ENCODE data around the gene PAN3.

The PAN3 gene

DNA sequence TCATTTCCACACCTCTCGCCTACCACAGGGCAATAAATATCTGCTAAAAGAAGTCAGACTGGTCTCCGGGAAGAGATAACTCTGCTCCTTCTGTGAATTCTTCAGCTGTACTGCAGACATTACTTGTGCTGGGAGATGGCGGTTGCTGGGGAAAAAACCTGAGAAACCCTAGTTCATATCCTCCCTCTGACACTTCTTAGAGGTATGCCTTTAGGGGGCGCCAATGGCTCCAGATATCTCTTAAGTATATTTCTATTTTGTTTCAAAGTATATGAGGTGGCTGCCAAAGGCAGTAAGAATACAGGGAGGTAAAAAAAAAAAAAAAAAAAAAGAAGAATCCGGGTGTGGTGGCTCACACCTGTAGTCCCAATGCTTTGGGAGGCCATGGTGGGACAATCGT is 175.2 kb downstream of the PAN3 start:
- no peak for DNase-seq

DNA sequence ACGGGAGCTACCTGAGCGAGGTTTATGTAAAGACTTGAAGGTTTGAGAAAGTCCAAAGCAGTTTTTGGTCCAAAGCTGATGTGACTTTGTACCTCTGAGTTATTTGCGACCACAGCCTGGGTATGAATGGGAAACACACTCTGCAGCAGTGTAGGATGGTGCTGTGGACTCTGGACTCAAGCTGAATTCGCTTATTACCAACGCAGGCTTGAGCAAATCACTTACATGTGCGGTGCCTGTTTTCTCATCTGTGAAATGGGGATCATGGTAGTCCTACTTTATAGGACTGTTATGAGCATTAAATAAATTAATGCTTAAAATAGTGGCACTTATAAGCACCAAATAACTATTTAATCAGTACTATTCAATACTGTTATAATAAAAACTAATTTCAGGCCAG is 176.5 kb downstream of the PAN3 start:
- no peak for DNase-seq

DNA sequence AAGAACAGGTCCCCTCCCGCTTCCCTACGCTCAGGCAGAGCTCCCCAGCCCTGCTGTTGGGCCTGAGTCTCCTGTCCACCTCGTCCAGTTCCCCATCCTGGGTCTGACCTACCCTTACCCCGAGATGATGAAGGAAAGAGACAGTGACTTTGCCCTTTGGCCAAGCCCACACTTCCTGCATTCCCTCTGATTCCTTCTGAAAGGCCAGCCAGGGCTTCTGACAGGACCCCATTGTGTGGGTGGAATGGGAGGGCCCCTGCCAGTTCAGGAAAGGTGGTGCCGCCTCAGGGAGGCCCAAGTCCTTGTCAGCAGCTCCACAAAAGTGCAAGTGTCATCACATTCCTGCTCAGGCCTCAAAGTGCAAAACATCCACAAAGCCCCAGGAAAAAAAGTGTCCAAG is 177.8 kb downstream of the PAN3 start:
- no peak for DNase-seq

DNA sequence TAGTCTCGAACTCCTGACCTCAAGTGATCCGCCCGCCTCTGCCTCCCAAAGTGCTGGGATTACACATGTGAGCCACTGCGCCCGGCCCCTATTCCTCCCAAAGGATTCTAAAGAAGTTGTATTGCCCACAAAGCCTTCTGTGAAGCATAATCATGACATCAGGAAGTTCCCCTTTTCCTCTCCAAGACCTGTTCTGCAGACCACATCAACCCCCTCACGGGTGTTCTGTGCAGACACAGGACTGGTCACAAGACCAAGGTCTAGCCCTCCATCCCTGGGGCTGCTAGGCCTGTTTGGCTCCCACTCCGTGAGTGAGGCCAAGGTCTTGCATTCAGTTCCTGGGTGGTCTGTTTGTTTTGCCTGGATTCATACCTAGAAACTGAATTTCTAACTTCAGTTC is 178.5 kb downstream of the PAN3 start:
- no peak for DNase-seq

DNA sequence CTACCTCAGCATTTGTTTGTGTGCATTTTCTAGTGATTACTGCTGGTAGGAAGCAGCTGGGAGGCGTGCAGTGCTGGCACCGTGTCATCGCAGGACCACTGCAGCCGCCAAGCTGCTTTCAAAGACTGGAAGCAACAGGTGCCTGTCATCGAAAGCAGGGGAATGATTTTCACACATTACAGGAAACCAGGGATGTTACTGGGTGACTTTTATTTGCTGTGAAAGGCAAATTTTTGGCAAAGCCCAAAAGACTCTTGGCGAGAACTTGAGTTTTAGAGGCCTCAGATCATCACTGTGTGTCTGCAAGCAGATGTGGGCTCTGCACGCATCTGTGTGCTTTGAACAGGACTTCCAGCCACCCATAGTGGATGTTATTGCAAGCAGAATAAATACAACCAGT is 180.2 kb downstream of the PAN3 start:
- DNase-seq: no peak

DNA sequence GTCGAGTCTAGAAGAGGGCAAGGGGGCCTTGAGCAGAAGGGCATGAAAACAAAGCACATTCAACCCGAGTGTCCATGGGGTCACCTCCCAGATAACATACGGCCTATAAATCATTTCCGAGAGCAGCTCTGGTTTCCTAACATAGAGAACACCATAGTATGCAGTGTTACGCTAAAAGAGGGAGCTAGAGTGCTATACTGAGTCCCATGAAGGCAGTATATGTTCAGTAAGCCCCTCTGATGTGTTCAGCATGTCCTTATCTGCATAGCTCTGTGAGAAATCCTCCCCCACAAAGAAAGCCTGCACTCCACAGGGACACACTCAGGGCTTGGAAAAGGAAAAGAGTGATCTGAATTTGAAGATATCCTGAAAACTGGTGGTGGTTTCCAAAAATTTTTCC is 181.2 kb downstream of the PAN3 start:
- no peak for DNase-seq

DNA sequence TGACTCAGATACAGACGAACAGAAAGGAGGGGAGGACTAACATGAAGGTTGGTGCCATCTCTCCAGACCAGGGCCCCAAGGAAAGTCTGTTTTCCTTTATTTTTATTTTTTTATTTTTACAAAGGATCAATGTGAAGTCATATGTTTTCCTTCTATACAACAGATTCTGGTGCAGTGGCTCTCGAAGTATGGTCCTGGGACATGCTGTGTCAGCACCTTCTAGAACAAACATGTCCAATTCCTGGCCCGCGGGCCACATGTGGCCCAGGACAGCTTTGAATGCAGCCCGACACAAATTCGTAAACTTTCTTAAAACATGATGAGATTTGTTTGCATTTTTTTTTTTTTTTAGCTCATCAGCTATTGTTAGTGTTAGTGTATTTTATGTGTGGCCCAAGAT is 181.9 kb downstream of the PAN3 start:
- no peak for DNase-seq

DNA sequence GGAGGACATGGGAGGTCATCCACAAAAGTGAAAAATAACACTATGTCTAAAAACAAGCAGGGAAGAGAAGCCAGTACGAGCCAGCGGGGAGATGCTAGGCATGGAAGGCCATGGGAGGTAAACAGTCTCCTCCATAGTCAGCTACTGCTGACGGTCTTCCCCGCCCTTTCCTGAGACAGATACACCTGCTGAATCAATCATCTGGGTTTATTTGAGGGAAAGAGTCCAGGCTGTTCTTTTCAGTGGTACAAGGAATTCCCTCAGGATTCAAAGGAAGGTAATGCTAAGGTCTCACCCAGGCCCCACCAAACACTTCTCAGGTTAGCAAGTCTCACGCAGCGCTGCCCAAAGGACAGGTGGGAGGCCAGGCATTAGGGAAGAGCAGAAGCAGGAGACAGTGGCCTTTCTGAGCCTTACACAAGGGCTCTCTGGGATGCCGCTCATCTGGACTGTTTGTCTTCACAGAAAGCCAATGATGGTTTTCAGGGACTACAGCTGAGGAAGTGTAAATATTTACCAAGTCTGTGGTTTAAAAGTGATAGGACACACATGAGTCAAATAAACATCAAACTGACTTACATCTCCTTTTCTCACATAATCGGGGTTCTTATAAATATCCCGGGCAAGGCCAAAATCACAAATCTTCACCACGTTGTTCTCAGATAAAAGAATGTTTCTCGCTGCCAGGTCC is 182.7 kb downstream of the PAN3 start:
- no peak for DNase-seq

DNA sequence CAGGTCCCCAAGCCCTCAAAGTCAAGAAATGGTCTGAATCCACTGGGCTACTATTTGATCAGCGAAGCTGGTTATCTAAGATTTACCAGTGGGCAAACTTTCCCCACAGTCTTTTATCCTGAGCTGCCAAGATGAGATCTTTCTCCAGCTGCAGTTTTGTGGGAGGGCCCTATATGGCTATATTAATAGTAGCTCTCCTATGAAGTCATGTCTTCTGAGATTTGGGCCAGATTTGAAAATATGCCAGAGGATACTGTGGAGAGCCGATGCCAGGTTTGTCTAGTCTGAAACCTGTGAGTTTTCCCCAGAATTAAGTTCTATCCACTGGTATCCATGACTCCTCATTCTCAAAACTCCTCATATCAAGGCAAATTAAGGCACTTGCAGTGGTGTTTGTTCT is 183.4 kb downstream of the PAN3 start:
- no peak for DNase-seq

DNA sequence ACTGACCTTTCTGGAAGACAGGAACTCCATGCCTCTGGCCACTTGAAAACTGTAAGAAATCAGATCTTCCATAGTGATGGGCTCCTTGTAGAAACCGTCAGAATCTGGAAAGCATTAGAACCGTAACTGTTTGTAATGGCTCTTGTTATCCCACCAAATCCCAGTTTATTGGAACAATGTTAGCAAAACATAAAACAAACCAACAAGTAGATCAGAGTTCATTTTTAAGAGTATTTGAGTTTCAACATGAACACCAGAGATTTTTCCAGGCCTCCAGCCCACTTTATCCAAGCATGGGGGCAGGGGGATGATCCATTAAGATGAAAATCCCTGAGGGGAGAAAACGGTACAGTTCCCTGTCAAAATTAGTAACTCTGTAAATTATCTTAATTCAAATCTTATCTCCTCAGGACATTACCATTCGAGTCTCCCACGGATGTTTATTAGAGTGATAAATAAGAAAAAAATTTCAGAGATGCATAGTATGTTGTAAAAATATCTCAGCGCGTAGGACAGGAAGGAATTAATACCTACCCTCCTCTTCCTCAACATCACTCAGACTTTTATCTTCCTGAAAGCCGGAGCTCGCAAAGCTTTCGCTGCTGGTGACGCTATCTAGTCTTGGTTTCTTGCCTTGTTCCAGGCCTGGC is 184.0 kb downstream of the PAN3 start:
- DNase-seq: no peak

DNA sequence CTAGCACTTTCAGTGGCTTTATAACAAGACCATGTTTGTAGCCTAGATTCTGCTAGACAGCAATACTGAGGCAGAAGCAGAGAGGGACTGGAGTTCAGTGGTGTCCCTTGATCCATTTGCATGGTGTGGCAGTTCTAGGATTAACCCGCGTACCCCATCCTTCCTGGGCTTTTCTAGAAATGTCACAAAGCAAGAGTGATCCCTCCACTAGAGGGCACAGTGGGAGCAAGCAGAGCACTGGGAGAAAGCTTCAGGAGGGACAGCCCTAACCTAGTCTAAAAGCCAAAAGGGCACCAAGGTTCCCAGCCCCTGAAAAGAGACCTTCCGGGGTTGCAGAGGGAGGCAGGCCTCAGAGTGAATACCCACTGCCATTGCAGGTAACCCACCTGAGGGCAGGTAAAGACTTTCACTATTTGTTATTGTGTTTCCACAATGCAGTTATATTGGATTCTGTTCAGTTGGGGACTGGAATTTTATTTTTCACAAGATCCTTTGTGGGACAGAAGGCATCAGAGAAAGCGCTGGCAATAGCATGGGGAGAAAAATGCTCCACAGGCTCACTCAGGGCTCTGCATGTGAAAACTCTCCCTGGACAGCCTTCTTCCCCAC is 185.9 kb downstream of the PAN3 start:
- peak in 2 of 4 experiments; percentile 6 to 19 for DNase-seq

DNA sequence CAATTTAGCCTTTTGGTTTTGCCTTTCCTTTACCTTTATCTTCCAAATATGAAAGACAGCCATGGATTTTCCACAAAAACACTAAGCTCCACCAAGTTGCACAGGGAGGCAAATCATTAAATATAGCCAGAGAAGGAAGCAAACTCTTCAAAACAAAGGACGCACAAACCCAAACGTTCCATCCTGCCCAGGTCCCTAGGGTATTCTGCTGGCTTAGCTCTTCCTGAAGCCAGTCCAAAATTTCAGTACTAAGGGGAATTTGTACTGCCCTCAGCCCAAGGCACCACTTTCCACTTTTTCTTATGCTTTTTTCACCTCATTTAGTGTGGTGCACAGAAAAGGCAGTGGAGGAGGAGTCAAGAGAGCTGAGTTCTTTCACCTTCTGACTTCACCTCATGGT is 186.7 kb downstream of the PAN3 start:
- DNase-seq: no peak

DNA sequence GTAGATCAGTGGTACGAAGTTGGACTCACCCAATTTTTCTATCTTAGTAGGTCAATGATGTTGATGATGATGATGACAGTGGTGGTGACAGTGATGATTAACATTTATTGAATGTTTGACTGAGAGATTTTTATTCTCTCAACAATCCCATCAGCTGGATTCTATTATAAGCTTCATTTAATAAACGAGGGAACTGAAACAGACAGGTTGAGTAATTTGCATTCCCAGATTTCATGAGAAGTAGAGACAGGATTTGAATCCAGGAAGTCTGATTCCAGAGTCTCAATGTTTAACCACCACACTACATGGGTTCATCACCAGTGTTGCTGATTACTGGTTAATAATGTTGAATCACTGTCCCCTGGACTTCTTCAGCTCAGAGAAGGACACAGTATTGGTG is 187.7 kb downstream of the PAN3 start:
- no peak for DNase-seq

DNA sequence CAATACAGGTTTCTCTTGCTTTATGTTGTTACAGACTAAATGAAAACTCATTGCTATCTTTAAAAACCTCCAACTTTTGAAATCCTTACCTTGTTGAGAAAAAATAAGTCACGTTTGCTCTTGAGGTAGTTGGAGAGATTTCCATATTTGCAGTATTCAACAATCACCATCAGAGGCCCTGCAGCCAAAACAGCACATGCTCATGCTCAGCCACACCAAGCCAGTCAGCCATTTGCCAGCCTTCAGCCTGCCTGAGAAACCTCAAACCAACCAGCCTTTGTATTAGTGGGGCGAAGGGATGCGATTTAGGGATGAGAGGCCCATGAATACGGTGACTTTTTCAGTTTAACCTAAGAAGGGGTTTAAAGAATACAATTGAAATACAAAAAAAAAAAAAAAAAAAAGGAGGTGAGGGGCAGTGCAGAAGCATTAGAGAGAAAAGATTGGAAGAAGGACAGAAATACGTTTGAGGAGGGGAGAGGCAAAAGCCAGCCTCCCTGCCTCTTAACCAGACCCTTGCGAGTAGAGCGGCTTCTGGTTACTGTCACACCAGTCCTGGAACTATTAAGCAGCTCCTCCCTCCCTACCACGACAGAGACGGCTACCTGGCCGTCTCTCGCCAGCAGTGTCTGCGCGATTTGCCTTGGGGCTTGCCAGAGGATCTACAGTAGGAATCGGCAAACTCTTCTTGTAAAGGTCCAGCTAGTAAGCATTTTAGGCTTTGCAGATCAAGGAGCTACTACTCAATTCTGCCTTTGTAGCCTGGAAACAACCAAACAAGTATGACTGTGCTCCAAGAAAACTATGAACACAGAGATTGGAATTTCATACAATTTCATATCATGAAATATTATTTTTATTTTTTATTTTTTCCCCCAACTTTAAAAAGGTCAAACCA is 189.3 kb downstream of the PAN3 start:
- no peak for DNase-seq

DNA sequence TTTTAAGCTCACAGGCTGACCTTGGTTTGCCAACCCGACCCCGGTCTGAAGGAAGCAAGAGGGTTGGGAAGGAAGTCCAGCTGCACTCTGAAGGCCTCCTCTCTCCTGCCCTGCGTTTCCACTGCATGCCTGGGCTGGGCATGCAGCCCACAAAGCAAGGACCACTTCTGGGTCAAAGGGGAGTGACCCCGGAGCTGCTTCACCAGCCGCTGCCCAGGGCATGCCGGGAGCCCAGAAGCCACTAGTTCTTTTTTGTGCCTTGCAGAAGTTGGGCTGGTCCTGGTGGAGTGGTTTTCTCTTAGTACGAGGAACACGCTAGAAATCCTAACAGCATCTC is 189.9 kb downstream of the PAN3 start:
- no peak for DNase-seq

DNA sequence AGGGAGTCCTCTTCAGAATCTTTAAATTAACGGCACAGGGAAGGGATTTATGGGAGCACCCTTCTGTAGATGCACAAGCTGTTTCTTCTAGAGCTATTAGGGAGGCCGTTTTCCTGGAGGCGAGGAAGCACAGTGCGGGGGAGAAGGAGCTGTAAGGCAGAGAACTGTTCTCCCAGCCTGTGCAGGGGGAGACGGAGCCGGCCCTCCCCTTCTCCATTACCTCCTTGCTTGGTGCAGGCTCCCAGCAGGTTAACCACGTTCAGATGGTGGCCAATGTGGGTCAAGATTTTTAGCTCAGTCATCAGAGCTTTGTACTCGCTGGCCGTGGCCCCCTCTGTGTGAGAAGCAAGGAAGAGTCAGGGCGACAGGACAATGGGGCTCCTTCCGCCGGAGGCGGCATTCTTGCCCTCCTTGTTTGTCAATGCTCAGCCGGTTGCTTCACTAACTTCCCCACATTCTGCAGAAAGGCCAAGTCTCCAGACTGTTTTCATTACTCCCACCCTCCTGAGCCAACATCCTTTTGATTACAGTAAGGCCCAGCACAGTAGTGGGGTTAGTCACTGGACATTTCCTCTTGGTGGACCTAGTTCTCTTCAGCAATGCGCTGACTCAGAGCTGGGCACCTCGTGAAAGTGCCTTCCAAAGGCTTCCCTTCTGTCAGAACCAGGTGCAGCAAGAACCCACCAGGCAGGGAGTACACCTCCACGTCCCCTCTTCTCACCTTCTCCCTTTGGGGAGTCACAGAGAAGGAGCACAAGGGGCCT is 191.2 kb downstream of the PAN3 start:
- DNase-seq: no peak

DNA sequence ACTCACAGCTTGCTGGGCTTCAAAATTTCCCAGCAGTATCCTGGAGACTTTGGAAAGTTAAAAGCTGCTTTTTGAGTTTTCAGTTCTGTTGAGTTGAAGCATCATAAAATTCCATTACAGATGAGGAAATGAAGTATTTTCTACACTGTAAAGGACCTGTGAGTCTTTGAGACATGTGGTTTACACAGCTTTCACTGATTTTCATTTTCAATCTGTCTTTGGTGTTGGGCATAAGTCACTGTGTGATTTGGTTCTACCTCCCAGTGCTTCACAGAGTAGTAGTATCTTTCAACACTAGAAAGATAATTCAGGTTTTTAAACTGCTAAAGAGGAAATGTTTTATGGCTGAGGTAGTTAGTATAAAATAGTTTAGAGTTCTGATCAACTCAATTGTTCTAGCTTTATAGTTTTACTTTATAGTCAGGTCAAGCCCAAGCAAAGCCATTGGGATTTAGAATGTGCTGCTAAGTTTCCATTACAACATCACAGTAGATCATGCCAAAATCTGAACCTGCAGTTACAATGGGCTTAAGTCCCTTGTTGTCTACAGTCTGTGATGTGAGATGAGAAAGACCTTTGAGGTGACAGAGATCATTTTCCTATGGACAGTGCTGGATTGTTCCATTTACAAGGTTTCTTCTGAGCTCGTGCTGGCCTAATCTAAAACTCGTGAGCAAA is 195.0 kb downstream of the PAN3 start:
- DNase-seq: no peak

DNA sequence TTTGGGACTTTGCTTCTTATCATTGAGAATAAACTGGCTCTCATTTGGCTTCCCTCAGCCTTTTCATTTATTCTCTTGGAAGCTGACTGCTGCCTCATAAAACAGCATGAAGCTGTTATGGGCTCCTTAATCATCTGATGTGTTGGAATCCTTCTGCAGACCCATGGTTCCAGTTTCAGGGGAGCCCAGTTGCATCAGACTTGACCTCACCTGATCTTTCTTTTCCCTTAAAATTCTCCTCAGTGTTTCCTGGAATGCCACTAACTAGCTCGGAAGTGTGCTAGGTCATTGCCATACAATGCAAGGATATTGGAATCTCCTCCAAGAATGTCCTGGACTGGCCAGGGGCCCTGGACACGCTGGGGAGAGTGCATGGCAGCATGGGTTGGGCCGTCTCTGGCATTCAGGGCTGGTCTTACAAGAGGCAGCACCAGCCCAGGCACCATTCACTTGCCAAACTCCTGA is 197.9 kb downstream of the PAN3 start:
- DNase-seq: no peak

DNA sequence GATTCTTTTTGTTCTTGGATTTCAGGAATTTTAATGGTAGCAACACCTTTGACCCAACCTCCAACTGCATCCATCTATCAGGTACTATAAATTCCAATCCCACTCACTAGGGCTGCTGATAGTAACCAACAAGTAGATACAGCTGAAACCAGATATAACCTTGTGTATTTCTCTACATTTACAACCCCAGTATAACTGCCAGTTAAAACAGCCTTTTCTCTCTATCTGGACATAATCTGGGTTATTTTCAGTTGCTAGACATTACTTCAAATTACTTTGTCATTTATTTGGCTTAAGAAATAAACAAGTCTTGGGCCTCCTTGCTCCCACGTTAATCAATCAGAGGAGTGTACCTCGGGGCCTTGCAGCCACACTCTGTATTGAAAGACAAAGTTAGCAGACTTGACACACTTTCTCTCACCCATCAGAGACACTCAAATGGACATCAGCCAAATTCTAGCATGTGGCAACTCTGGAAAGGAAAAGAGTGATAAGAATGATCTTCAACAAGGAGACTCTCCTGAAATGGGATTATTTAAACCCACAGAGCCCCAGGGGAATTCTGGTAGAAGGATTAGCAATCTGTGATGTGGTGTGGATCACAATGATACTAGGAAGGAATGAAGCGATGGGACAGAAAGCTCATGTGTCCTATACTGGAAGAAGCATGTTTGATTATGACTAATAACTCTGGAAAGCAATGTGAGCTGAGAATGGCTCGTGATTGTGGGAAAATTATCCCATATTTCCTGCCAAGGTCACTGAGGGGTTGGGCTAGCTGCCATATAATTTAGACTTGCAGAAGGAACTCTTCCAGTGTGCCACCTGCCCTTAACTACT is 199.0 kb downstream of the PAN3 start:
- no peak for DNase-seq

DNA sequence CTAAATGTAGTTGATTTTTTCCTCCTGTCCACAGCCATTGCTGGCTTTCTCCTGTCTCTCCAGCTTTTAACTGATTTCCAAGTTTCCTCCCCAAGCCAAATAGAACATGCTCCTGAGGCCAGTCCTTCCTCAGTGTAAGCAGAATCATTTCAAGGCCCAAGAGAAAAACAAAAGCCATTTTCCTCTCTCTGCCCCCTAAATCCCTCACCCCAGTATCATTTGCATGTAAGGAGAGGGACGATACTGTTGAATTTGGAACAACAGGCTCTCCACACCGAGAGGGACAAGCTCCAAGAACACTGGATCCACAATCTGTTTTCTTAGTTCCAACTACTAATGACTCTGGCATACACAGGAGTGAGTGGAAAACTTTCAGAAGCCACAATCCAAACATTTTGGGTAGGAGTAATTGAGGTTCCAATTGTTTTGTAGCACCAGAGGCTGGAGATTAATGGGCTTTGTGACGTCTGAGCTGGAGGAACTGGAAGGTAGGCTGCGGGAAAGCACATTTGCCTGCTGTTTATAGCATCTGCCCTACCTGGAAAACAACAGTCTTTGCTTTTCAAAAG is 199.7 kb downstream of the PAN3 start:
- DNase-seq: no peak

DNA sequence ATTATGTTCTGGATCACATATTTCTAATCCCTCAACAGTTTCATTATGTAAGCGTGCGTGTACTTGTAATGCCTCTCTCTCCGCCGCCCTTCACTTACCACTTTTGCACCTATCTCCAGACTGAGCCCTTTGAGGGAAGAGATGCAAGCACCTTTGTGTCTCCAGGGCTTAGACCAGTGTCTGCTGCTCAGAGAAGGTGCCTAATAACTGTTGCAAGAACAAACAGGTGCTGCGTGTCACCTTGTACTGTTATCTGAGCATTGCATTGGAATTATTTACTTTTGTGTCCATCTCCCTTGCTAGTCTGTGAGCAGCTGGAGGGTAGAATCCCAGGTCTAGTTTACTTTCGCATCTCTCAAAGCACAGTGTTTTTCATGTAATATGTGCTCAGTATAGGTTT is 200.4 kb downstream of the PAN3 start:
- no peak for DNase-seq
